LNCAP (cell line): ENCODE data around the gene MAB21L1.

Experiments used
- TF ChIP-seq, protein P1 (sequence below): fragments of 450-650 bp; IDR thresholded peaks from 2 replicates; pipeline ENCODE4 v1.5.1; 2017; ENCODE audit warnings: mild to moderate bottlenecking

MAB21L1 gene

DNA sequence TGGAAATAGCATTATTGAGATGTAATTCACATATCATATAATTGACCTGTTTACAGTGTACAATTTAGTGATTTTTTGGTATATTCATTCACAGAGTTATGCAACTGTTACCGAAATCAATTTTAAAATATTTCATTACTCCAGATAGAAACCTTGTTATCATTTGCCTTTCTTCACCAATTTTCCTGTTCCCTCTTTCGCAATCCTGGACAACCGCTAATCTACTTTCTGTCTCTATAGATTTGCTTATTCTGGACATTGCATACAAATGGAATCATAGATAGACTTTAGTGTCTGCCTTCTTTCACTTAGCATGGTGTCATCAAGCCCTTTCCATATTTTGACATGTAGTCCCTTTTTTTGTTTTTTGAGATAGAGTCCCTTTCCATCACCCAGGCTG is 19.2 kb downstream of the MAB21L1 start:
- TF ChIP-seq, protein P1, sequence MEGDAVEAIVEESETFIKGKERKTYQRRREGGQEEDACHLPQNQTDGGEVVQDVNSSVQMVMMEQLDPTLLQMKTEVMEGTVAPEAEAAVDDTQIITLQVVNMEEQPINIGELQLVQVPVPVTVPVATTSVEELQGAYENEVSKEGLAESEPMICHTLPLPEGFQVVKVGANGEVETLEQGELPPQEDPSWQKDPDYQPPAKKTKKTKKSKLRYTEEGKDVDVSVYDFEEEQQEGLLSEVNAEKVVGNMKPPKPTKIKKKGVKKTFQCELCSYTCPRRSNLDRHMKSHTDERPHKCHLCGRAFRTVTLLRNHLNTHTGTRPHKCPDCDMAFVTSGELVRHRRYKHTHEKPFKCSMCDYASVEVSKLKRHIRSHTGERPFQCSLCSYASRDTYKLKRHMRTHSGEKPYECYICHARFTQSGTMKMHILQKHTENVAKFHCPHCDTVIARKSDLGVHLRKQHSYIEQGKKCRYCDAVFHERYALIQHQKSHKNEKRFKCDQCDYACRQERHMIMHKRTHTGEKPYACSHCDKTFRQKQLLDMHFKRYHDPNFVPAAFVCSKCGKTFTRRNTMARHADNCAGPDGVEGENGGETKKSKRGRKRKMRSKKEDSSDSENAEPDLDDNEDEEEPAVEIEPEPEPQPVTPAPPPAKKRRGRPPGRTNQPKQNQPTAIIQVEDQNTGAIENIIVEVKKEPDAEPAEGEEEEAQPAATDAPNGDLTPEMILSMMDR: no peak

DNA sequence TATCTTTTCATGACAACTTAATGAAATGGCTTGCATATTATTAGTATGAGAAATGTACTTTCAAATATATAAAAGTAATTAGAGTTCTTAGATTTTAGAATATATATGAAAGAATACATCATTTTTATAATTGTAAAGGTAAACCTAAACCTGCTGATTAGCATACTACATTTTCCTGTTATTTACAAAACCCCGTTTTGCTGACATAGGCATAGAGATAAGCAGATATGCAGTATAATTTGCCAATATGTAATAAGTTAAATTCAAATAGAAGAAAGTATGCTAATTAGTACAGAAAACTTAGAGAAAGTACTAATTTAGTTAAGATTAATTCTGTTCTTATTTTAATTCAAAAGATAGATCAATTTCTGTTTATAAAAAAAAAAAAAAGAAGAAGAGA is 21.5 kb downstream of the MAB21L1 start:
- TF ChIP-seq, protein P1: no peak

DNA sequence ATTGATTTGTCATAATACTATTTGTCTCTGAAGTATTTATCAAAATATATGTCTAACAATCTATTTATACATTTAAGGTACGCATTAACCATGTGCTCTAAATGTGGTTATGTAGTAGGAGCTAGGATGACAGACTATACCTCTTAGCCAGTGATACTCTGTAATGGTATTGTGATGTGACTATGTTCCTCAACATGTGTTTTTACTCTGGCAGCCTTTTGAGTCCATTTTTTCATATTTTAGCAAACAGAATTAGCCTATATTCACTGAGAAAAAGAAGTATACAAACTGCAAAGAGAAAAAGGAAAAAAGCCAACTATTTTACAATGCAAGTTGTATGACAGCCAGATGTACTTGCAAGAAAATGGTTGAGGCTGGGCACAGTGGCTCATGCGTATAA is 26.7 kb downstream of the MAB21L1 start:
- TF ChIP-seq, protein P1: no peak

DNA sequence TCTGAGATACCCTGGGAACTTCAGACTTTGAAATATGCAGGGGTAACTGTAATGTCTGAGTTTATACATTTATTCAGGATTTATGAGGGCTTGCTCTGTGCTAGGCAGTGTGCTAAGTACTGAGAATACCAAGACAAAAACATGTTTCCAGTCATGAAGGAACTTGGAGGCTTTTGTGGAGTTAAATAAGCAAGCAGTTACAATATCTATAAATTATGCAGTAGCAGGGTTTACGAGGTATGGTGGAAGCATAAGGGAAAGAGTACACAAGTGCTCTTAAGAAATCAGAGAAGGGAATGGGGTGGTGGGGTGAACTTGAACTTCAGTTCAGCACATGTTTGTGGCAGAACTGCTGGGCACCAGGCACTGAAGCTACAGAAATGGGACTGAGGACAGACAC is 28.0 kb downstream of the MAB21L1 start:
- TF ChIP-seq, protein P1: no peak
